ENCODE results near the gene OR1F1.

OR1F1 gene

GRCh38 chr16:3234857-3235561 is 47.0 kb downstream of the OR1F1 start, which contains the start of gene ZNF200:
Gene ZNF200 (minus strand): TSS chr16:3235158. CDS start chr16:3233755, 1,403 bp downstream.
- WGBS (ENCODE audit: extremely low coverage, insufficient coverage, low lambda C conversion rate), result no CpG with 5 or more reads among the region's 59 CpGs
- Histone ChIP-seq H3K4ac (ENCODE audit: low read depth, low read length) (no peak within 1 kb of the TSS), H2BK15ac (replicated peaks; ENCODE audit: low read depth) (no peak within 1 kb of the TSS), H3K4me1 (ENCODE audit: control insufficient read depth, low read depth, low read length) (no peaks in the 10 kb centered on the region), H3K27me3 (ENCODE audit: insufficient read depth, low read length, poor library complexity) (no peaks in the 10 kb centered on the region), H4K5ac (ENCODE audit: low read length) (no peak within 1 kb of the TSS), H3K18ac (ENCODE audit: low read length) (peak within 1 kb of the TSS; percentile 68), H2BK120ac (ENCODE audit: low read depth, low read length) (no peak within 1 kb of the TSS), H3K79me2 (ENCODE audit: control insufficient read depth, insufficient read depth, low read length) (no peaks in the 10 kb centered on the region), H2AK5ac (ENCODE audit: low read length) (no peak within 1 kb of the TSS), H2BK5ac (ENCODE audit: low read length) (peak within 1 kb of the TSS; percentile 95), H3K4me3 (ENCODE audit: low read length) (peak within 1 kb of the TSS; percentile 91), H3K79me1 (ENCODE audit: low read length) (peaks cover 2% of the 10 kb centered on the region), H3K9ac (ENCODE audit: low read length) (peak within 1 kb of the TSS; percentile 93), H3K56ac (ENCODE audit: low read length) (peak within 1 kb of the TSS; percentile 95), H3K4me2 (ENCODE audit: low read length) (peak within 1 kb of the TSS; percentile 98), H3K23ac (ENCODE audit: low read length) (peak within 1 kb of the TSS; percentile 85), H4K8ac (ENCODE audit: low read depth, low read length) (no peak within 1 kb of the TSS), H3K36me3 (ENCODE audit: control insufficient read depth, insufficient read depth, low read length) (no peaks in the 10 kb centered on the region), H3K27ac (ENCODE audit: low read depth, low read length) (peak within 1 kb of the TSS; percentile 48)
- DNase-seq, result peak; percentile 98

GRCh38 chr16:3235856-3236669 is 48.1 kb downstream of the OR1F1 start:
- Histone ChIP-seq H3K18ac (ENCODE audit: low read length) (no peak overlapping the region), H3K23ac (ENCODE audit: low read length) (no peak overlapping the region), H3K36me3 (ENCODE audit: control insufficient read depth, insufficient read depth, low read length) (no peaks in the 10 kb centered on the region), H2BK15ac (replicated peaks; ENCODE audit: low read depth) (no peak overlapping the region), H3K4ac (ENCODE audit: low read depth, low read length) (no peak overlapping the region), H3K9ac (ENCODE audit: low read length) (no peak overlapping the region), H2AK5ac (ENCODE audit: low read length) (no peak overlapping the region), H2BK120ac (ENCODE audit: low read depth, low read length) (no peak overlapping the region), H2BK5ac (ENCODE audit: low read length) (no peak overlapping the region), H3K4me3 (ENCODE audit: low read length) (no peak overlapping the region), H3K27me3 (ENCODE audit: insufficient read depth, low read length, poor library complexity) (no peaks in the 10 kb centered on the region), H4K5ac (ENCODE audit: low read length) (no peak overlapping the region), H3K79me2 (ENCODE audit: control insufficient read depth, insufficient read depth, low read length) (no peaks in the 10 kb centered on the region), H3K79me1 (ENCODE audit: low read length) (peaks cover 2% of the 10 kb centered on the region), H3K4me1 (ENCODE audit: control insufficient read depth, low read depth, low read length) (no peaks in the 10 kb centered on the region), H4K8ac (ENCODE audit: low read depth, low read length) (no peak overlapping the region), H3K4me2 (ENCODE audit: low read length) (no peak overlapping the region), H3K56ac (ENCODE audit: low read length) (no peak overlapping the region), H3K27ac (ENCODE audit: low read depth, low read length) (no peak overlapping the region)
- WGBS (ENCODE audit: extremely low coverage, insufficient coverage, low lambda C conversion rate), result no CpG with 5 or more reads among the region's 29 CpGs
- peak; percentile 42 for DNase-seq

- no peaks in the 10 kb centered on the region for H3K36me3 ChIP-seq (ENCODE audit: control insufficient read depth, insufficient read depth, low read length)
- H3K9ac ChIP-seq (ENCODE audit: low read length), result no peak overlapping the region
- H3K56ac ChIP-seq (ENCODE audit: low read length), result no peak overlapping the region
- H3K79me2 ChIP-seq (ENCODE audit: control insufficient read depth, insufficient read depth, low read length), result no peaks in the 10 kb centered on the region
- no peak overlapping the region for H4K5ac ChIP-seq (ENCODE audit: low read length)
- no peak overlapping the region for H3K4me3 ChIP-seq (ENCODE audit: low read length)
- no peak overlapping the region for H2AK5ac ChIP-seq (ENCODE audit: low read length)
- no peaks in the 10 kb centered on the region for H3K79me1 ChIP-seq (ENCODE audit: low read length)
- H2BK5ac ChIP-seq (ENCODE audit: low read length), result no peak overlapping the region
- no peak overlapping the region for H3K23ac ChIP-seq (ENCODE audit: low read length)
- H2BK15ac ChIP-seq (replicated peaks; ENCODE audit: low read depth), result no peak overlapping the region
- no peak overlapping the region for H3K4ac ChIP-seq (ENCODE audit: low read depth, low read length)
- WGBS (ENCODE audit: extremely low coverage, insufficient coverage, low lambda C conversion rate), result no CpG with 5 or more reads among the region's 5 CpGs
- DNase-seq, result no peak
- H3K4me2 ChIP-seq (ENCODE audit: low read length), result no peak overlapping the region
- H3K18ac ChIP-seq (ENCODE audit: low read length), result no peak overlapping the region
- no peaks in the 10 kb centered on the region for H3K4me1 ChIP-seq (ENCODE audit: control insufficient read depth, low read depth, low read length)
- no peak overlapping the region for H2BK120ac ChIP-seq (ENCODE audit: low read depth, low read length)
- no peak overlapping the region for H4K8ac ChIP-seq (ENCODE audit: low read depth, low read length)
- no peak overlapping the region for H3K27ac ChIP-seq (ENCODE audit: low read depth, low read length)
- no peaks in the 10 kb centered on the region for H3K27me3 ChIP-seq (ENCODE audit: insufficient read depth, low read length, poor library complexity)
Measured at GRCh38 chr16:3241761-3242160, 53.8 kb downstream of the OR1F1 start.

- WGBS (ENCODE audit: extremely low coverage, insufficient coverage, low lambda C conversion rate), result no CpG with 5 or more reads among the region's 11 CpGs
- Histone ChIP-seq H3K79me1 (ENCODE audit: low read length) (no peaks in the 10 kb centered on the region), H3K23ac (ENCODE audit: low read length) (no peak overlapping the region), H3K27ac (ENCODE audit: low read depth, low read length) (no peak overlapping the region), H3K9ac (ENCODE audit: low read length) (no peak overlapping the region), H3K4ac (ENCODE audit: low read depth, low read length) (no peak overlapping the region), H2BK5ac (ENCODE audit: low read length) (no peak overlapping the region), H3K56ac (ENCODE audit: low read length) (no peak overlapping the region), H2AK5ac (ENCODE audit: low read length) (no peak overlapping the region), H2BK15ac (replicated peaks; ENCODE audit: low read depth) (no peak overlapping the region), H4K8ac (ENCODE audit: low read depth, low read length) (no peak overlapping the region), H3K4me1 (ENCODE audit: control insufficient read depth, low read depth, low read length) (no peaks in the 10 kb centered on the region), H3K4me3 (ENCODE audit: low read length) (no peak overlapping the region), H2BK120ac (ENCODE audit: low read depth, low read length) (no peak overlapping the region), H3K79me2 (ENCODE audit: control insufficient read depth, insufficient read depth, low read length) (no peaks in the 10 kb centered on the region), H3K4me2 (ENCODE audit: low read length) (no peak overlapping the region), H3K27me3 (ENCODE audit: insufficient read depth, low read length, poor library complexity) (no peaks in the 10 kb centered on the region), H3K18ac (ENCODE audit: low read length) (no peak overlapping the region), H3K36me3 (ENCODE audit: control insufficient read depth, insufficient read depth, low read length) (no peaks in the 10 kb centered on the region), H4K5ac (ENCODE audit: low read length) (no peak overlapping the region)
- DNase-seq, result no peak
Measured at GRCh38 chr16:3242709-3243108, 54.7 kb downstream of the OR1F1 start.

GRCh38 chr16:3243882-3244281 is 55.9 kb downstream of the OR1F1 start:
- no peak for DNase-seq
- H2AK5ac ChIP-seq (ENCODE audit: low read length), result no peak overlapping the region
- no peak overlapping the region for H4K5ac ChIP-seq (ENCODE audit: low read length)
- H3K56ac ChIP-seq (ENCODE audit: low read length), result no peak overlapping the region
- no peak overlapping the region for H3K23ac ChIP-seq (ENCODE audit: low read length)
- no peaks in the 10 kb centered on the region for H3K79me1 ChIP-seq (ENCODE audit: low read length)
- no peak overlapping the region for H4K8ac ChIP-seq (ENCODE audit: low read depth, low read length)
- no peak overlapping the region for H3K9ac ChIP-seq (ENCODE audit: low read length)
- no peaks in the 10 kb centered on the region for H3K79me2 ChIP-seq (ENCODE audit: control insufficient read depth, insufficient read depth, low read length)
- no CpG with 5 or more reads among the region's 6 CpGs for WGBS (ENCODE audit: extremely low coverage, insufficient coverage, low lambda C conversion rate)
- no peak overlapping the region for H3K27ac ChIP-seq (ENCODE audit: low read depth, low read length)
- no peaks in the 10 kb centered on the region for H3K27me3 ChIP-seq (ENCODE audit: insufficient read depth, low read length, poor library complexity)
- no peaks in the 10 kb centered on the region for H3K4me1 ChIP-seq (ENCODE audit: control insufficient read depth, low read depth, low read length)
- no peak overlapping the region for H2BK5ac ChIP-seq (ENCODE audit: low read length)
- H3K4me2 ChIP-seq (ENCODE audit: low read length), result no peak overlapping the region
- H2BK120ac ChIP-seq (ENCODE audit: low read depth, low read length), result no peak overlapping the region
- no peak overlapping the region for H3K4ac ChIP-seq (ENCODE audit: low read depth, low read length)
- no peak overlapping the region for H3K18ac ChIP-seq (ENCODE audit: low read length)
- H3K4me3 ChIP-seq (ENCODE audit: low read length), result no peak overlapping the region
- H2BK15ac ChIP-seq (replicated peaks; ENCODE audit: low read depth), result no peak overlapping the region
- no peaks in the 10 kb centered on the region for H3K36me3 ChIP-seq (ENCODE audit: control insufficient read depth, insufficient read depth, low read length)
